Measurements from ENCODE around the gene TMEFF1. TPM values are rescaled to one million over a fixed set of nuclear protein-coding genes. Genes with fewer than 3 reads are reported as not detected.

TMEFF1 gene
- total and polyA plus RNA-seq, 10 of the 15 experiments (the other 5 are each of a cell fraction or from before 2014, with no cell fraction given) = 0.03 to 0.55 (median 0.11) TPM; not detected in 3

DNA sequence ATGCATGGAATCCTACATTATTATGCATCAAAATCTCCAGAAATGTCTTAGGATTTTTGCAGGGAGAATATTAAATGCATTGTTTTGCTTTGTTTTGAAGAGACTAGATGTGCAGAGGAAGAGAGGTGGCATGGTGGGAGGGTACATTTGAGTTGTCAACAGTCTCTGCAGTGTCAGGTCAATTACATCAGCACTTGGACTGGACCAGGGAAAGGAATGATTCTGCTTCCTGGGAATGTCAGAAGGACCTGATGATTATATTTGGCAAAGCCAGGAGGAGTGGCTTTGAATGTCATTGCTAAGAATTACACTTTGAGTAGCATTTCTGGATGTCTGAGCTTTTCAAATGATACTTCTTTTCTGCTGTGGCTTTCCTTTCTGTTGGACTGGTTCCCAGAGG is 17.5 kb upstream of the TMEFF1 start:
- ATAC-seq (no peak), FAIRE-seq (no peak), DNase-seq (ENCODE audit: low read depth, low spot score) (no peak)
- in situ Hi-C loops (cut with MboI) = no loop called here
- Histone ChIP-seq H2AFZ (ENCODE audit: control insufficient read depth, low read depth, low read length) (no peak overlapping the region), H3K4me2 (ENCODE audit: control insufficient read depth, insufficient read depth) (no peak overlapping the region), H3K36me3 (ENCODE audit: control insufficient read depth in 2 of 2, insufficient read depth in 2 of 2, low read length in 1 of 2) (no peaks in the 10 kb centered on the region), H3K9ac (ENCODE audit: control insufficient read depth, insufficient read depth, low read length) (no peak overlapping the region), H4K20me1 (ENCODE audit: control insufficient read depth, insufficient read depth) (no peaks in the 10 kb centered on the region), H3K4me3 (no peak overlapping the region), H3K9me3 (replicated peaks; ENCODE audit: control insufficient read depth, insufficient read depth, low read length) (no peaks in the 10 kb centered on the region), H3K79me2 (ENCODE audit: control insufficient read depth, insufficient read depth, low read length) (no peaks in the 10 kb centered on the region), H3K4me1 (ENCODE audit: control insufficient read depth, insufficient read depth, low read length) (no peaks in the 10 kb centered on the region), H3K27ac (ENCODE audit: control insufficient read depth, insufficient read depth) (no peak overlapping the region), H3K27me3 (replicated peaks in 1 of 2; ENCODE audit: control insufficient read depth in 2 of 2, insufficient read depth in 2 of 2, low read length in 1 of 2) (no peaks in the 10 kb centered on the region)
- ChIA-PET RAD21 (ENCODE audit: unreplicated experiment) (no interaction called here), SMC1A (ENCODE audit: uncharacterized antibody, unreplicated experiment) (no interaction called here), CTCF (no interaction called here), POLR2A (no interaction called here)
- TF ChIP-seq PAX8 (IDR thresholded peaks at IDR 0.05) = no peak
- TF ChIP-seq CREM (IDR thresholded peaks at IDR 0.05; ENCODE audit: low read depth) = no peak
- TF ChIP-seq, protein P1, sequence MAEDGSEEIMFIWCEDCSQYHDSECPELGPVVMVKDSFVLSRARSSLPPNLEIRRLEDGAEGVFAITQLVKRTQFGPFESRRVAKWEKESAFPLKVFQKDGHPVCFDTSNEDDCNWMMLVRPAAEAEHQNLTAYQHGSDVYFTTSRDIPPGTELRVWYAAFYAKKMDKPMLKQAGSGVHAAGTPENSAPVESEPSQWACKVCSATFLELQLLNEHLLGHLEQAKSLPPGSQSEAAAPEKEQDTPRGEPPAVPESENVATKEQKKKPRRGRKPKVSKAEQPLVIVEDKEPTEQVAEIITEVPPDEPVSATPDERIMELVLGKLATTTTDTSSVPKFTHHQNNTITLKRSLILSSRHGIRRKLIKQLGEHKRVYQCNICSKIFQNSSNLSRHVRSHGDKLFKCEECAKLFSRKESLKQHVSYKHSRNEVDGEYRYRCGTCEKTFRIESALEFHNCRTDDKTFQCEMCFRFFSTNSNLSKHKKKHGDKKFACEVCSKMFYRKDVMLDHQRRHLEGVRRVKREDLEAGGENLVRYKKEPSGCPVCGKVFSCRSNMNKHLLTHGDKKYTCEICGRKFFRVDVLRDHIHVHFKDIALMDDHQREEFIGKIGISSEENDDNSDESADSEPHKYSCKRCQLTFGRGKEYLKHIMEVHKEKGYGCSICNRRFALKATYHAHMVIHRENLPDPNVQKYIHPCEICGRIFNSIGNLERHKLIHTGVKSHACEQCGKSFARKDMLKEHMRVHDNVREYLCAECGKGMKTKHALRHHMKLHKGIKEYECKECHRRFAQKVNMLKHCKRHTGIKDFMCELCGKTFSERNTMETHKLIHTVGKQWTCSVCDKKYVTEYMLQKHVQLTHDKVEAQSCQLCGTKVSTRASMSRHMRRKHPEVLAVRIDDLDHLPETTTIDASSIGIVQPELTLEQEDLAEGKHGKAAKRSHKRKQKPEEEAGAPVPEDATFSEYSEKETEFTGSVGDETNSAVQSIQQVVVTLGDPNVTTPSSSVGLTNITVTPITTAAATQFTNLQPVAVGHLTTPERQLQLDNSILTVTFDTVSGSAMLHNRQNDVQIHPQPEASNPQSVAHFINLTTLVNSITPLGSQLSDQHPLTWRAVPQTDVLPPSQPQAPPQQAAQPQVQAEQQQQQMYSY (CRISPR knock-in tag; IDR thresholded peaks at IDR 0.05) = no peak
- TF ChIP-seq, protein P2, sequence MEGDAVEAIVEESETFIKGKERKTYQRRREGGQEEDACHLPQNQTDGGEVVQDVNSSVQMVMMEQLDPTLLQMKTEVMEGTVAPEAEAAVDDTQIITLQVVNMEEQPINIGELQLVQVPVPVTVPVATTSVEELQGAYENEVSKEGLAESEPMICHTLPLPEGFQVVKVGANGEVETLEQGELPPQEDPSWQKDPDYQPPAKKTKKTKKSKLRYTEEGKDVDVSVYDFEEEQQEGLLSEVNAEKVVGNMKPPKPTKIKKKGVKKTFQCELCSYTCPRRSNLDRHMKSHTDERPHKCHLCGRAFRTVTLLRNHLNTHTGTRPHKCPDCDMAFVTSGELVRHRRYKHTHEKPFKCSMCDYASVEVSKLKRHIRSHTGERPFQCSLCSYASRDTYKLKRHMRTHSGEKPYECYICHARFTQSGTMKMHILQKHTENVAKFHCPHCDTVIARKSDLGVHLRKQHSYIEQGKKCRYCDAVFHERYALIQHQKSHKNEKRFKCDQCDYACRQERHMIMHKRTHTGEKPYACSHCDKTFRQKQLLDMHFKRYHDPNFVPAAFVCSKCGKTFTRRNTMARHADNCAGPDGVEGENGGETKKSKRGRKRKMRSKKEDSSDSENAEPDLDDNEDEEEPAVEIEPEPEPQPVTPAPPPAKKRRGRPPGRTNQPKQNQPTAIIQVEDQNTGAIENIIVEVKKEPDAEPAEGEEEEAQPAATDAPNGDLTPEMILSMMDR (IDR thresholded peaks at IDR 0.05 in 2 of 3, conservative IDR thresholded peaks at IDR 0.05 in 1 of 3; ENCODE audit: control insufficient read depth in 2 of 3, extremely low read depth in 1 of 3, insufficient read depth in 1 of 3, low read depth in 3 of 3, low read length in 3 of 3) = no peak
- TF ChIP-seq, protein P3, sequence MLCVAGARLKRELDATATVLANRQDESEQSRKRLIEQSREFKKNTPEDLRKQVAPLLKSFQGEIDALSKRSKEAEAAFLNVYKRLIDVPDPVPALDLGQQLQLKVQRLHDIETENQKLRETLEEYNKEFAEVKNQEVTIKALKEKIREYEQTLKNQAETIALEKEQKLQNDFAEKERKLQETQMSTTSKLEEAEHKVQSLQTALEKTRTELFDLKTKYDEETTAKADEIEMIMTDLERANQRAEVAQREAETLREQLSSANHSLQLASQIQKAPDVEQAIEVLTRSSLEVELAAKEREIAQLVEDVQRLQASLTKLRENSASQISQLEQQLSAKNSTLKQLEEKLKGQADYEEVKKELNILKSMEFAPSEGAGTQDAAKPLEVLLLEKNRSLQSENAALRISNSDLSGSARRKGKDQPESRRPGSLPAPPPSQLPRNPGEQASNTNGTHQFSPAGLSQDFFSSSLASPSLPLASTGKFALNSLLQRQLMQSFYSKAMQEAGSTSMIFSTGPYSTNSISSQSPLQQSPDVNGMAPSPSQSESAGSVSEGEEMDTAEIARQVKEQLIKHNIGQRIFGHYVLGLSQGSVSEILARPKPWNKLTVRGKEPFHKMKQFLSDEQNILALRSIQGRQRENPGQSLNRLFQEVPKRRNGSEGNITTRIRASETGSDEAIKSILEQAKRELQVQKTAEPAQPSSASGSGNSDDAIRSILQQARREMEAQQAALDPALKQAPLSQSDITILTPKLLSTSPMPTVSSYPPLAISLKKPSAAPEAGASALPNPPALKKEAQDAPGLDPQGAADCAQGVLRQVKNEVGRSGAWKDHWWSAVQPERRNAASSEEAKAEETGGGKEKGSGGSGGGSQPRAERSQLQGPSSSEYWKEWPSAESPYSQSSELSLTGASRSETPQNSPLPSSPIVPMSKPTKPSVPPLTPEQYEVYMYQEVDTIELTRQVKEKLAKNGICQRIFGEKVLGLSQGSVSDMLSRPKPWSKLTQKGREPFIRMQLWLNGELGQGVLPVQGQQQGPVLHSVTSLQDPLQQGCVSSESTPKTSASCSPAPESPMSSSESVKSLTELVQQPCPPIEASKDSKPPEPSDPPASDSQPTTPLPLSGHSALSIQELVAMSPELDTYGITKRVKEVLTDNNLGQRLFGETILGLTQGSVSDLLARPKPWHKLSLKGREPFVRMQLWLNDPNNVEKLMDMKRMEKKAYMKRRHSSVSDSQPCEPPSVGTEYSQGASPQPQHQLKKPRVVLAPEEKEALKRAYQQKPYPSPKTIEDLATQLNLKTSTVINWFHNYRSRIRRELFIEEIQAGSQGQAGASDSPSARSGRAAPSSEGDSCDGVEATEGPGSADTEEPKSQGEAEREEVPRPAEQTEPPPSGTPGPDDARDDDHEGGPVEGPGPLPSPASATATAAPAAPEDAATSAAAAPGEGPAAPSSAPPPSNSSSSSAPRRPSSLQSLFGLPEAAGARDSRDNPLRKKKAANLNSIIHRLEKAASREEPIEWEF (IDR thresholded peaks at IDR 0.05; ENCODE audit: insufficient replicate concordance, low read depth, low read length) = no peak
- no peak for TF ChIP-seq KAT2A (conservative IDR thresholded peaks at IDR 0.05; ENCODE audit: control insufficient read depth, low read depth, low read length)
- TF ChIP-seq, protein P4, sequence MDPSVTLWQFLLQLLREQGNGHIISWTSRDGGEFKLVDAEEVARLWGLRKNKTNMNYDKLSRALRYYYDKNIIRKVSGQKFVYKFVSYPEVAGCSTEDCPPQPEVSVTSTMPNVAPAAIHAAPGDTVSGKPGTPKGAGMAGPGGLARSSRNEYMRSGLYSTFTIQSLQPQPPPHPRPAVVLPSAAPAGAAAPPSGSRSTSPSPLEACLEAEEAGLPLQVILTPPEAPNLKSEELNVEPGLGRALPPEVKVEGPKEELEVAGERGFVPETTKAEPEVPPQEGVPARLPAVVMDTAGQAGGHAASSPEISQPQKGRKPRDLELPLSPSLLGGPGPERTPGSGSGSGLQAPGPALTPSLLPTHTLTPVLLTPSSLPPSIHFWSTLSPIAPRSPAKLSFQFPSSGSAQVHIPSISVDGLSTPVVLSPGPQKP (IDR thresholded peaks at IDR 0.05; ENCODE audit: low read depth, low read length) = no peak
- no peak for TF ChIP-seq RBBP5 (conservative IDR thresholded peaks at IDR 0.05)
- no peak for TF ChIP-seq POLR2AphosphoS2 (IDR thresholded peaks at IDR 0.05; ENCODE audit: low read depth, low read length)
- TF ChIP-seq NFXL1 (IDR thresholded peaks at IDR 0.05; ENCODE audit: borderline replicate concordance) = no peak
- no TSS peak for BruUV-seq (replicated peaks)
- intact Hi-C loops (cut with micrococcal nuclease; ENCODE audit: unreplicated experiment) = no loop called here

Measured in GM12878 (cell line).